HG03139 (cell line): ENCODE data around the gene KCNN3.
"Not testable (repeated sequence)": the region's sequence is repeated elsewhere in the genome, so short reads cannot be mapped to it uniquely, and the experiment has no call there.

Source experiments
- ATAC-seq: cut with Tn5 transposase; IDR thresholded peaks from one replicate; pipeline ENCODE4 v1.9.1; 2021; ENCODE audit not compliant: unreplicated experiment

The KCNN3 gene

GRCh38 chr1:154870115-154870571 lies at the start of gene KCNN3:
Gene KCNN3 (minus strand): TSS chr1:154870281. CDS start chr1:154869964, 317 bp downstream.
- ATAC-seq, result peak; percentile 82

- no peak for ATAC-seq
Measured at GRCh38 chr1:154913273-154913672, 43.2 kb upstream of the KCNN3 start.

- ATAC-seq, result no peak
Measured at GRCh38 chr1:154912755-154913154, 42.7 kb upstream of the KCNN3 start.

GRCh38 chr1:154911691-154912550 lies 41.8 kb upstream of the KCNN3 start:
- no peak for ATAC-seq

- ATAC-seq, result no peak
Measured at GRCh38 chr1:154910851-154911250, 40.8 kb upstream of the KCNN3 start.

GRCh38 chr1:154908937-154909336 lies 38.9 kb upstream of the KCNN3 start:
- ATAC-seq, result no peak

GRCh38 chr1:154908129-154908528 lies 38.0 kb upstream of the KCNN3 start:
- not testable (repeated sequence) for ATAC-seq

GRCh38 chr1:154906621-154907081 lies 36.6 kb upstream of the KCNN3 start:
- no peak for ATAC-seq

GRCh38 chr1:154902938-154903566 lies 33.0 kb upstream of the KCNN3 start:
- ATAC-seq, result no peak

GRCh38 chr1:154901591-154901990 lies 31.5 kb upstream of the KCNN3 start:
- no peak for ATAC-seq

- no peak for ATAC-seq
Measured at GRCh38 chr1:154899041-154899440, 29.0 kb upstream of the KCNN3 start.

- ATAC-seq, result no peak
Measured at GRCh38 chr1:154896771-154897286, 26.7 kb upstream of the KCNN3 start.

GRCh38 chr1:154895798-154896197 lies 25.7 kb upstream of the KCNN3 start:
- ATAC-seq, result no peak

GRCh38 chr1:154891452-154891851 lies 21.4 kb upstream of the KCNN3 start:
- ATAC-seq, result no peak

GRCh38 chr1:154888757-154889156 lies 18.7 kb upstream of the KCNN3 start:
- ATAC-seq, result no peak

- ATAC-seq, result no peak
Measured at GRCh38 chr1:154886281-154887015, 16.4 kb upstream of the KCNN3 start.

GRCh38 chr1:154884869-154885701 lies 15.0 kb upstream of the KCNN3 start:
- no peak for ATAC-seq

GRCh38 chr1:154883919-154884868 lies 14.1 kb upstream of the KCNN3 start:
- no peak for ATAC-seq

GRCh38 chr1:154881820-154882535 lies 11.9 kb upstream of the KCNN3 start:
- ATAC-seq, result no peak
